GM03348 (cell line): Measurements from ENCODE around the gene TNNT1.
"Not testable (repeated sequence)": the region's sequence is repeated elsewhere in the genome, so short reads cannot be mapped to it uniquely, and the experiment has no call there.

Experiments
- DNase-seq: peaks from one replicate; pipeline ENCODE4 v3.0.0; 2012; ENCODE audit warnings: low spot score

The TNNT1 gene

GRCh38 chr19:55109527-55110291, 39.3 kb downstream of the TNNT1 start:
- DNase-seq = no peak

DNA sequence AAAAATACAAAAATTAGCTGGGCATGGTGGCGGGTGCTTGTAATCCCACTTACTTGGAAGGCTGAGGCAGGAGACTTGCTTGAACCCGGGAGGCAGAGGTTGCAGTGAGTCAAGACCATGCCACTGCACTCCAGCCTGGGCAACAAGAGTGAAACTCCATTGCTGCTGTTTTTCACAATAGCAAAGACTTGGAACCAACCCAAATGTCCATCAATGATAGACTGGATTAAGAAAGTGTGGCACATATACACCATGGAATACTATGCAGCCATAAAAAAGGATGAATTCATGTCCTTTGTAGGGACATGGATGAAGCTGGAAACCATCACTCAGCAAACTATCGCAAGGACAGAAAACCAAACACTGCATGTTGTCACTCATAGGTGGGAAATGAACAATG, 41.8 kb downstream of the TNNT1 start:
- not testable (repeated sequence) for DNase-seq

- no peak for DNase-seq
Observed at GRCh38 chr19:55106591-55106990, 42.4 kb downstream of the TNNT1 start.

DNA sequence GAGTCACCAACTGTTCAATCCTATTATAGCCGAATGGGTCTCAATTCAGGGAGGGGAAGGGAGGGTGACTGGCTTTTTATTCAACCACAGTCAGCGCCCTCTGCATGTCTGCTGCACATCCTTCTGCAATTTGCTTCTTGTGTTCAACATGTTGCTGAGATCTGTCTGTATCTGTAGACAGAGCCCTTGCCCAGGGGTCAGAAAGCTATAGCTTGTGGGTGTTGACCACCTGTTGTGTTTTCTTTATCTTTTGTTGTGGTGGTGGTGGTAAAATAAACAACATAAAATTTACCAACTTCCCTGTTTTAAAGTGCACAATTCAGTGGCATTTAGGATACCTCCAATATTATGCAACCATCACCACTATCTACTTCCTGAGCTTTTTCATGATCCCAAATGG, 43.8 kb downstream of the TNNT1 start:
- DNase-seq = no peak

DNA sequence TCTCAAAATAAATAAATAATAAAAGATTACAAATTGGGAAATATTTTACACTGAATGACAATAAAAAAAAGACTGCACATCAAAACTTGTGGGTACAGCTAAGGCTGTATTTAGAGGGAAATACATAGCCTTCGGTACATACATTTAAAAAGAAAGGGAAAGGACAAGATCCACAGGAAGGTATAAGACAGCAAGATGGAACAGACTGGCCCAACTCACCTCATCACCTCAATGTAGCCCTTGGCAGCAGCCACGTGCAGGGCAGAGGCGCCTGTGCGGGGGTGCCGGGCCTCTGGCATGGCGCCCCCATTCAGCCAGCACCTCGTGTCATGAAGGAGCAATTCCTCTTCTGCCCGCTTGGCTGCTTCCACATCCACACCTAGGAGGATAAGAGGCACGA, 45.8 kb downstream of the TNNT1 start:
- no peak for DNase-seq

DNA sequence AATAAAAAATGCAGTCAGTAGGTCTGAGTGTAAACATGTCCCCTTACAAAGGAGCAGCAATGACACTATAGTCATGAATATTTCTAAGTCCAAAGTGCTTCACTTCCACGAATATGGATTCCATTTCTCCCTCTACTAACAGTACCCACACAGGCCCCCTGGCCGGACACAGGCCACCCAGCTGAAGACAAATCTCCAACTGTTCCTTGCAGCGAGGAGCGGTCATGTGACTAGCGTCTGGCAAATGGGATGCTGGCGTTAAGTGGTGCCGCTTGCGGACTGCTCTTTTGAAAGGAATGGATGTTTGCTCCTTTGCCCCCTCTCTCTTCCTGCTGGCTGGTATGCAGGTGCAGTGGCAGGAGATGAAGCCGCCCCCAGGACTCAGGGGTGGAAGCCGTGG, 47.7 kb downstream of the TNNT1 start:
- DNase-seq = no peak

DNA sequence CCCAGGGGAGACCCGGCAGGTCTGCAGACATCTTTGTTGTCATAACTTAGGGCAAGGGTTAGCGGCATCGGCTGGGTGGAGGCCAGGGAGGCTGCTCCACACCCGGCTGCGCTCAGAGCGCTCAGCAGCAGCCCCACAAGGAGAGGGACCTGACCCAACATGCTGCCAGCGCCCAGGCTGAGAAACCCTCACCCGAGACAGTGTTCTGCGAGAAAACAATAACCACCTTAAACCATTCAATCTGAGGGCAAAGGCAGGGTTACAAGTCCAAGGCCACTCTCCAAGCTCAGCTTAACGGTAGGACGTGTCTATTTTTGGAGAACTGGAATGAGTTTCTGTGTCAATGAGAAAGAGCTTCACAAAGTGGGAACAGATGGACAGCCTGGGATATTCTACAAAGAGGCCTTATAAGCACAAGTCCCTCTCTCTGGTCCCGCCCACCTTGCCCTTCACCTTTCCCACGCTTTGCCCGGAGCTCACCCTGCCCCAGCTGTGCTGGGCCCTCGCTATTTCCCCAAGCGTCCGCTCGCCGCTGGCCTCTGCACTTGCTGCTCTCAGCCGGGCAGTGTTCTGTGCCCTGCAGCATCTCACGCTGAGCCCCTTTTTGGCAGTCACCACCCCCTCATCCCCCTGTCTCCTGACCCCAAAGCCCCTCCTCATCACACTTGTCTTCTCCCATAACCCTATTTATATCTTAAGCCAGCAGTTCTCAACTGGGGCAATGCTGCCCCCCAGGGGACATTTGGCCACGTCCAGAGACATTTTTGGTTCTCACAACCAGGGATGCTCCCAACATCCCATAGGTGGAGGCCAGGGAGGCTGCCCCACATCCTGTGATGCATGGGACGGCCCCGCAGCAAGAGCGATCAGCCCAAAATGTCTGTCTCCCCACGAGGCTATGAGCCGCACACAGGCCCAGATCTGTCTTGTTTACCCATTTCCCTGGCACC, 49.2 kb downstream of the TNNT1 start:
- no peak for DNase-seq

DNA sequence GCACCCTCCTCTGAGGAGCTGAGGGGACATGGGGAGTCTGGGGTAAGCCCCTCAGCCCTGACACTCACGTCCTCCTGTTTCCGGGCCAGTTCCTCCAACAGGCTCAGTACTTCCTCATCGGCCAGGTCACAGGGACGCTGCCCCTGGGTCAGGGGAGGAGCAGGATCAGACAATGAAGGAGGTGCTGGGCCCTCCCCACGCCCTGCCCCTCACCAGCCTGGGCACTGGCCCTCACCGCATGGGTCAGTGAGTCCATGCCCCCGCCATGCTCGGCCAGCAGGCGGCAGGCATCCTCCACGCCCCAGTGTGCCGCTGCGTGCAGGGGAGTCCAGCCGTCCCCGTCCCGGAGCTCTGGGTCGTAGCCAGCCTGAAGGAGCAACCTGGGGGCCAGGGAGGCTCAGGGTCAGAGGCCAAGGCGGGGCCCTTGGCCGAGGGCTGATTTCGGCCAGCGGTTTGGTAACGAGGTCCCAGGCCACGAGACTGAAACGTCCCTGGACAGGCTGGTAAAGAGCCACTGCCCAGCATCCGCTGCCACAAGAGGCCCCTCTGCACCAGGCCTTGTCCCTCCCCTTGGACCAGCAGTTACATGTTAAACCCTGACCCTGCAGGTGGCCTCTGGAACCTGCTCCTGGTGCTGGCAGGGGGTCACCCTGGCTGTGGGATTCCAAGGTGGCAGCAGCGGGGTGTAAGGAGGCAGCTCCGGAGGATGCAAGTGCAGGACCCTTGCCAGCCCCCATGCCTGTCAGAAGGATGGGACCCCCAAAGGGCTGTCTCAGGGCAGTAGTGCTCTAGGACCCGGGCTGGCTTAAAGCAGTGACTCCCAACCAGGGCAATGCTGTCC, 50.1 kb downstream of the TNNT1 start:
- no peak for DNase-seq

- no peak for DNase-seq
Observed at GRCh38 chr19:55097864-55098715, 50.9 kb downstream of the TNNT1 start.

DNA sequence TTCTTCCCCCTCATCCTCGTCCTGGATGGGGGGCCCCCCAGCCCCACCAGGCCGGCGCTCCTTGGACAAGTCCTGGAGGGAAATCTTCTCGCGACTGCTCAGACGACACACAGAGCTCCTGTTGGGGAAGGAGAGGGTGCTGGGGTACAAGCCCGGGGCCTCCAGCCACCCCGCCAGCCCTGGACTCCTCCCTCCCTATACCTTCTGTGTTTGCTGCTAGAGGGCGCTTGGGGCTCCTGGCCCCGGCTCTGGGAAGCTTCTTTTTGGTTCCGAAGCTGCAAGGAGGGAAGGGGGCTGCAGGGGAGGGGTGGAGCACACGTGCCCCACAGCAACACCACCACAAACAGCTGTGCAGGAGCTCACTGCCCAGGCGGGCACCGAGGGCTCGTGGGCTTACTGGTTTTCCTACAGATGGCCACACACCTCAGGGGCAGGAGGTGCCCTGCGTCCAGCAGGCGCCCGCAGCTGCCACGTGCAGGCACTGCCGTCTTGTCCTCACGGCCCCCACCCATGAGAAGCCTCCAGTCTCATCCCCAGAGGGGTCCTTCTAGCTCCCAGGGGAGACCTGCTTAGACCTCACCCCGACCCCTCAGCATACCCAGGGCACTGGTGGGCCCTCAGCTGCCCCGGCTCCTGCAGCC, 52.8 kb downstream of the TNNT1 start:
- no peak for DNase-seq

DNA sequence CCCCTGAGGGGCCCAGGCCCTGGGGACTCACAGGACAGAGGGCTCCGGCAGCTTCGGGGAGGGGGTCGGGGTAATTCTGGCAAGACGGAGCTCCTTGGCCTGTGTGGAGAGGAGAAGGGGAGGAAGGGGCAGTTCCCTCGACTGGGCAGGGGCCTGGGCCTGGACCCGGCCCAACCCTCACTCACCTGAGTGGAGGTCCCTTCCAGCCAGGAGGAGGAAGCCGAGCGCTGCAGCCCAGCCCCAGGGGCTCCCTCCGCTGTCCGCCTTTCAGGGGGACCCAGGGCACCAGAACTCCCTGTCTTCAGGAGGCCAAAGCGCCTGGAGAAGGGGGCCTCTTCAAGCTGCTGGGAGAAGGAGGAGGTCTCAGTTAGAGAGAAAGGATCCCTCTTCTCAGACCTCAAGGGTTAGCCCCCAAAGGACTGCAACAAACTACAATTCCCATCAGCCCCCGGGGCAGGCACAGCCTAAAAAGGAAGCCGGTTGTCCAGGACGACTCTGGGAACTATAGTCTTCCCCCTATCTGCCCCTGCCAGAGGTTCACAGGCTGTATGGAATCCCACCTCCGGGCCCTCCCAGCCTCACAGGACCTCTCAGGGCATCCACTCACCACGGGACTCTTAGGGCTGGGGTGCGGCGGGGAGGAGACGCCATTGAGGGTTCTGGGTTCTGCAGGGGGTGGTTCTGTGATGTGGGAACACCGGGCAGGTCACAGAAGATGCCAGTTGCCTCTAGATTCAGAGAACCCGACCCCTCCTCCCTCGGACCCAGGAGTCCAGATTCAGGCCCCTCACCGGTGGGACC, 53.5 kb downstream of the TNNT1 start:
- DNase-seq = no peak

GRCh38 chr19:55094456-55095259, 54.3 kb downstream of the TNNT1 start:
- no peak for DNase-seq

DNA sequence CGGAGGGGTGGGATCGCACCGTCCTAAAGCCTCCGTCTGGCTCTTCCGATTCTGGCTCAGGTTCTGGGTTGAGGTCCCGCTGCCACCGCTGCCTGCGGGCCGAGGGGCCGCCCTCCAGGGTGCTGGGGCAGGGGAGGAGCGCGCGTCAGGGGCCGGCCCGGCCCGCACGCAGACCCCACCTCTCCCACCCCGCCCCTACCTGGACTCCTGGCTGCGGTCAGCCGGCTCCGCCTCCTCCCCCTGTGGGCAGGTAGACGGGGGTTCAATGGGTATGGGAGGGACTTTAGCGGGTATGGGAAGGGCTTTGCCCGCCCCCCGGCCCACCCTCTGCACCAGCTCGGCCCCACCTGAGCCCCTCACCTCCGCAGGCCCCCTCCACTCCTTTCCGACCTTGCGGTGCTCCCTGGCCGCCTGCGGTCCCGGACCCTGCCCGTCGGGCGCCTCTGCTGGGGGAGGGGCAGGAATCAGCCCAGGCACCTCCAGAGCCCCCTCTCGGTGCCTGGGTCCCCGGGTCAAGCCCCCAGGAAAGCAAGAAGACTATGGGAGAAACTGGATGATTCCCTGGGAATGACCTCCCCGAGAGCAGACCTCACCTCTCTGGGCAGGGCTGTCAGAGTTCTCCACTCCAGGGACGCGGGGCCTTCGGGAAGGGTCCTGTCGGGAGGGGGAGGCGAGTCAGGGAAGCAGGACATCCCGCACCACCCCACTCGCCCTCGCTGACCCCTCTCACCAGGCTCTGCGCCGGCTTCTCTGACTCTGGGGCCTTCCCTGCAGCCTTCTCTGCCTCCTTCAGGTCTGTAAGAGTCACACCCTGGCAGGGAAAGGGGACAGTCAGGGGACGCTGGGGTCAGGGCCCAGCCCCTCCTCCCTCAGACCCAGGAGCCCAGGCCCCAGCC, 56.3 kb downstream of the TNNT1 start:
- DNase-seq = no peak

DNA sequence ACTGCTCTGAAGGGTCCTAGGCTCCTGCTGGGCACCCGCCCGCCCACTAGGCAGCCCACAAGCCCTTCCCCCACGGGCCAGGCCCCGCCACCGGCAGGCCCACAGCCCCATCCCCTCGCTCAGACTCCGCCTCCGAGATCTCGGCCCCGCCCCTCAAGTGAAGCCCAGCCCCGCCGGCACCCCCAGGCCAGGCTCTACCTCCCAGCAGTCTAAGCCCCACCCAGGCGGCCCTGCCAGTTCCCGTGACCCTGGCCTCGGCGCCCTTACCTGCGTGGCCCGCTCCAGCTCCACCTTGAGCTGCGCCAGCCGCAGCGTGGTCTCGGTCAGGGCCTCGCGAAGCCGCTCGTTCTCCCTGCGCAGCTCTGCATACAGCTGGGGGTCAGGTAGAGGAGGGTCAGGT, 57.1 kb downstream of the TNNT1 start:
- no peak for DNase-seq

DNA sequence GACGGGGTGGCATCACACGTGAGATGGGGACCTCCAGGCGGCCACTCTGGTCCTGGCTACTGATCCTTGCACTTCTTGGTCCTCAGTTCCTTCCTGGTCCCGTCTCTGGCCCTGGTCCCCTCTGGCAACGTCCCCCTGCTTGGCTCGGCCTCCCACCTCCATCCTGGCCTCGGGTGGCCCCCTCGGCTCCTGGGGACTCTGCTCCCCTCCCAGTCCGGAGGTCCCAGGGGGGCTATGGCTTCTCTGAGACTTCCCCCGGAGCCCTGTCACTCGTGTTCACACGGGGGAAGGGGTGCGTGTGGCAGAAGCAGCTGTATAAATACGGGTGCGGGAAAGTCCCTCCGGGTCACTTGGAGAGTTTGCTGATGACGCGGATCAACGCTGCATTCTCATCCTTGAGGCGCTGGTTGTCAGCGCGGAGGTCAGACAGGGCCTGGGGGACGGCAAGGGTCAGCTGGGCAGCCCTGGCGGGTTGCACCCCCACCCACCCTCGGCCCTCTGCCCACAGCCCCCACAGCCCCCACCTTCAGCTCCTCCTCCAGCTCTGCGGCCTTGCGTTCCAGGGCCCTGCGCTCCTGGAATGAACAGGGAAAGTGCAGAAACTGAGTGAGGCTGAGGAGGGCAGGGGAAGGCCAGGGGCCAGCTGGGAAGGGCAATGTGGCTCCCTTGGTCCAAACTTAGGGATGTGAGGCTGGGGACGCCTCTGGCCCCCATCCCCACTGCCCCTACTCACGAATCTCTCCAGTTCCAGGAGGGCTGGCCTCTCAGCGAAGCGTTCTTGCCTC, 57.7 kb downstream of the TNNT1 start:
- DNase-seq = no peak

- DNase-seq = no peak
Observed at GRCh38 chr19:55090564-55090963, 58.4 kb downstream of the TNNT1 start.

DNA sequence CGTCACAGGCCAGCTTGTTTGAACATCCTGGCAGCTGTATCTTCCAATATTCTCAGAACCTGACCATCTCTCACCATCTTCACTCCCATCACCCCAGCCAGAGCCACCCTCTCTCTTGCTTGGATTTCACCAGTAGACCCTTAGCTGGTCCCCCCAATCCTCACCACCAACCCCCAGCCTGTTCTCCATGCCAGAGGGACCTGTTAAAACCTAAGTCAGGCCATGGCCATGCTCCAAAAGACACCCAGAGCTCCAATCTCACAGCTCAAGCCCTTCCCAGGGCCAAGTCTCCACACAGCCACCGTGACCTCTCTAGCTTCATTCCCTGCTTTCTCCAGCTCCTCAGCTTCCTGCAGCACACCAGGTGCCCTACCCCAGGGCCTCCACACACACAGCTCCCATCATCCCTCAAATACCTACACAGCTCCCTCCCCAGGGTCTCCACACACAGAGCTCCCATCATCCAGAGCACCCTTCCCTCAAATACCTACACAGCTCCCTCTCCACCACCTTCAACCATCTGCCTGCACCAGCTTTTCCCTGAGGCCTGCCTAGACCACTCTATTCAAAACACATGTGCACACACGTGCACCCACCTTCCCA, 59.6 kb downstream of the TNNT1 start:
- no peak for DNase-seq
